HG02870 (cell line): ENCODE data around the gene MAGI2.

ENCODE experiments used
- ATAC-seq: cut with Tn5 transposase; IDR thresholded peaks from one replicate; pipeline ENCODE4 v1.9.1; 2021; ENCODE audit warnings: mild to moderate bottlenecking, moderate library complexity; ENCODE audit not compliant: unreplicated experiment

Gene MAGI2

GRCh38 chr7:79308192-79308591, 145.3 kb downstream of the MAGI2 start:
- no peak for ATAC-seq

DNA sequence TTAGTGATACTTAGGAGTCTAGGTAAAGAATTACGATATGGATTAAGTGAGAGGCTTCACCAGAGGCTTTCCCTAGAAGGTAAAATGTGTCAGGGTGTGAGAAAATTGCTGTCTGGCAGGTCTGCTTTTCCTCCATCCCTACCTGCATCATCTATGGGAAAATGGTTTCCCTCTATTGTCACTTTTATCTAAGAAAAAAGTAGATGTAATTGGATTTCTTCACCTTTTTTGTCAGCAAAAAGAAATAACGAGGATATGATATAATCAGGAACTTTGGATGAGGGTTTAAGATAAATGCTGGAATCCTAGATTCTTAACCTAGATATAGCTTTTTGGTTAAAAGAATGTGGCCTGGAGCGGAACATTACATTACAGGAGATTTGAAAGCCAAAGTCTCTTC, 146.1 kb downstream of the MAGI2 start:
- no peak for ATAC-seq

GRCh38 chr7:79304711-79305110, 148.8 kb downstream of the MAGI2 start:
- no peak for ATAC-seq

GRCh38 chr7:79302293-79302692, 151.2 kb downstream of the MAGI2 start:
- no peak for ATAC-seq

DNA sequence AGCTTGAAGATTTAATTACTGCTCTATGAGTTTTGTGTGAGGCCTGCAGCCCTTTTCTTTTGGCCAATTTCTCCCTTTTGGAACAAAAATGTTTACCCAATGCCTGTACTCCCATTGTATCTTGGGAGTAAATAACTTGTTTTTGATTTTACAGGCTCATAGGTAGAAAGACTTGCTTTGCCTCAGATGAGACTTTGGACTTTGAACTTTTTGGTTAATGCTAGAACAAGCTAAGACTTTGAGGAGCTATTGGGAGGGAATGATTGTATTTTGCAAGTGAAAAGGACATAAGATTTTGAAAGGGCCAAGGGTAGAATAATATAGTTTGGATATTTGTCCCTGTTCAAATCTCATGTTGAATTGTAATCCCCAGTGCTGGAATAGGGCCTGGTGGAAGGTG, 152.0 kb downstream of the MAGI2 start:
- ATAC-seq: no peak

DNA sequence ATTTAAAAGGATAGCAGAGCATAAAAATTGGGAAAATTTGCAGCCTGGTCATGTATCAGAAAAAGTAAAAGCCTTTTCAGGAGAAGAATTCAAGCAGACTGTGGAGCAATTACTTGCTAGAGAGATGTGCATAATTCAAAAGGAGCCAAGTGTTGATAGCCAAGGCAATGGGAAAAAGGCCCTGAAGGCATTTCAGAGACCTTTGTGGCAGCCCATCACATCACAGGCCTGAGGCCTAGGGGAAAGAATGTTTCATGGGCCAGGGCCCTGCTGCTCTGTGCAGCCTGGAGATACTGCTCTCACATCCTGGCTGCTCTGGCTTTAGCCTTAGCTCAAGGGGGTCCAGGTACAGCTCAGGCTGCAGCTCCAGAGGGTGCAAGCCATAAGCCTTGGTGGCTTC, 152.9 kb downstream of the MAGI2 start:
- no peak for ATAC-seq

DNA sequence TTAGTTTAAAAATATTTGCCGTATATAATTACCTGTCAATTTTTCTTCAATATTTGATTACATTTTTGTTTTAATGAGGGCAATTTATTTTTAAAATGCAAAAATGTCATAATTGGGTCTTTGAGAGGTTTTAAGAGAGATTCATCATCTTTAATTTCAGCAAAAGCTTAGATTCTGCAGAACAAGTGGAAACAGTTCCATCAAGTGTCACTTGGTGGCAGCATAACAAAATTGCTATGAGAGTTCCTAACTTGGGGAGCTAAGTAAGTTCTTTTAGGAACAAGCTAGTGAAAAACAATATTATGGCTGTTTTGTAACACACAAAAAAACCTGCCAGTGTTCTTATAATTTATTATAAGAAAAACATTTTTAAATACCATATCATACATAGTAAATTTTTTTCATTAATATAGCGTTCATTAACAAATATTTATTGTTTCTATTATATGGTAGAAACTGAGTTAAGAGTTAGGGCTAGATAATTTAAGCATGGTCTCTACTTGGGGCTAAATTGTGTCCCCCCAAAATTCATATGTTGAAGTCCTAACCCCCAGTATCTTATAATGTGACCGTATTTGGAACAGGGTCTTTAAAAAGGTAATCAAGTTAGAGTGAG, 155.2 kb downstream of the MAGI2 start:
- peak; percentile 52 for ATAC-seq

DNA sequence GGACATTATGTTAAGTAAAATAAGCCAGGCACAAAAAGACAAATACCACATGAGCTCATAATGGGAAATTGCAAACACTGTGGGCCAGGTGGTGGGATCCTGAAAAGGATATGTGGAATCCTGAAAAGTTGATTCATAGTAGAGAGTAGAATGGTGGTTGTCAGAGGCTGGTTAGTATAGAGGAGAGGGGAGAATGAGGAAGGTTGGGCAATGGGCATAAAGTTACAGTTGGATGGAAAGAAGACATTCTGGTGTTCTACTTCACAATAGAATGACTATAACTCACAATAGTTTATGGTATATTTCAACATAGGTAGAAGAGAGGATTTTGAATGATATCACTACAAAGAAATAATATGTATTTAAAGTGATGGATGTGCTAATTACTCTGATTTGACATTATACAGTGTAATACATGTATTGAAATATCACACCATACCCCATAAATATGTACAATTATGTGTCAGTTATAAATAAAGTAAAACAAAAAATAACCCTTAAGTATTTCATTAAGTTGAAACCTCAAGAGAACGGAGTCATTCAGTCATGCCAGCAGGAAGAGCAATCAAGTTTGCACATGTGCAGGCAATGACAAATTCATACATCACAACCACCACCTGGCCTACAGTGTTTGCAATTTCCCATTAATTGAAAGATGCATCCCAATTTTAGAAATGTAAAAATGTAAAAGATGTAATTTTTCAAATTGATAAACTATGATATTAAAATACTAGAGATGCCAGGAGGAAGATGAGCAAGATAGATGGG, 156.7 kb downstream of the MAGI2 start:
- no peak for ATAC-seq

- no peak for ATAC-seq
These were observed 159.8 kb downstream of the MAGI2 start for GRCh38 chr7:79293655-79294142.

DNA sequence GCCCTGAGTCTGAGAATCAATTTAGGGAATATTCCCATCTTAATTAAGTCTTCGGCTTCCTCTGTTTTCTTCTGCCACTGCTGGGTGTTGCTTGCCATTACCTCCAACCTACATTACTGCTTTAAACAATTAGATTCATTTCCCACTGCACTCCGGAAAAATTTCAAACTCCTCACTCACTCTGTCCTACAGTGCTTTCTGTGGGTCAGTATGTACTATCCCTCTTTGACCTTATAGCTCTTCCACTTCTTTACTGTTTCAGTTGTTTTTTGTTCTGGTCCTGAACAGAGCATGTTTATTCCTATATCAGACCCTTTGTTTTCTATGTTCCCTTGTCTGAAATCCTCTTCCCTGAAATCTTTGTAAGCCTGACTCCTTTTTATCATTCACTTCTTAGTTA, 160.6 kb downstream of the MAGI2 start:
- no peak for ATAC-seq

GRCh38 chr7:79291498-79291865, 162.0 kb downstream of the MAGI2 start:
- no peak for ATAC-seq

DNA sequence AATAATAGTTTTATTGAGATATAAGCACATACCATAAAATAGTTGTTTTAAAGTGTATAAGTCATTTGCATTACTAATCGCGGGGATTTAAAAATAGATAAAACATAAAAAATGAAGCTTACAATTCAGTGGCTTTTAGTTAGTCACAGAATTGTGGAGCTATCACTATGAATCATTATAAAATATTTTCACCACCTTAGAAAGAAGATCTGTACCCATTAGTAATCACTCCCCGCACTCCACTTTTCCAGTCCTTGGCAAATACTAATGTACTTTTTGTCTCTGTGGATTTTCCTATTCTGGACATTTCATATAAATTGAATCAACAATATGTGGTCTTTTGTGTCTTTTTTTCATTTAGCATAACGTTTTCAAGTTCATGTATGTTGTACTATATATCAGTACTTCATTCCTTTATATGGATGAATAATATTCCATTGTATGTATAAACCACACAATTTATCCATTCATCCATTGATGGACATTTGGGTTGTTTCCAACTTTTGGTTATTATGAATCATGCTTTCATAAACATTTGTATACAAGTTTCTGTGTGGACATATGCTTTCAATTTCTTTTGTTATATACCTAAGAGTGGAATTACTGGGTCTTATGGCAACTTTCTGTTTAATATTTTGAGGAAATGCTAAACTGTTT, 162.5 kb downstream of the MAGI2 start:
- no peak for ATAC-seq

GRCh38 chr7:79290398-79290797, 163.1 kb downstream of the MAGI2 start:
- no peak for ATAC-seq

DNA sequence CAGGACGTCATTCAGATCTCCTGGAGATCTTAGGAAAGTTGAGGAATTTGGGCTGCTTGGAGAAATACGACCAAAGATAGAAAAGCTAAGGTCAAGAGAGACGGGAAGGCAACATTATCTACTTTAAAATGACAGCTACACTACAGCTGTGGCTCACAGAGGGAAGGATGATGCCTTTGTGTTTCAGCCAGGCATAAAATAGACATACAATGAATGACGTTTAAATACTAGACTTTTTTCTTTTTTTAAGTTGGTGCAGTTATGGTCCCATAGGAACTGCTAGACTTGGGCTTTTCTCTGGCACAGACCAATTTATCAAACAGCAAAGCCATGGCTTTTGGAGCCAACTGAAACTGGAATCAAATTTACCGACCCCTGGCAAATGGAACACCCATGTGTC, 164.8 kb downstream of the MAGI2 start:
- ATAC-seq: no peak

DNA sequence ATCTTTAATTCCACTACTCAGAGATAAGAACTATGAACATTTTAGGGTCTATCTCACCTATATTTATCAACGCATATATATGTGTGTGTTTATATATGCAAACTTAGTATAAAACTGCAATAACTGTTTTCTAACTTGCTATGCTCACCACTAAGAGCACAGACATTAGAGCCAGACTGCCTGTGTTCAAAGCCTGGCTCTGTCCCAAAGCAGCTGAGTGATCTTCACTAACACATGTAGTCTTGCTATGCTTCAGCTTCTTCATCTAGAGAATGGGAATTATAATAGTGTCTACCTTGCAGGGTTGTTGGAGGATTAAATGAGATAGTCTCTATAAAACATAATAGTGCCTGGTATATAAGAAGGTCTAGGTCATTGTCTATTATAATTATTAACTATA, 165.5 kb downstream of the MAGI2 start:
- ATAC-seq: no peak

DNA sequence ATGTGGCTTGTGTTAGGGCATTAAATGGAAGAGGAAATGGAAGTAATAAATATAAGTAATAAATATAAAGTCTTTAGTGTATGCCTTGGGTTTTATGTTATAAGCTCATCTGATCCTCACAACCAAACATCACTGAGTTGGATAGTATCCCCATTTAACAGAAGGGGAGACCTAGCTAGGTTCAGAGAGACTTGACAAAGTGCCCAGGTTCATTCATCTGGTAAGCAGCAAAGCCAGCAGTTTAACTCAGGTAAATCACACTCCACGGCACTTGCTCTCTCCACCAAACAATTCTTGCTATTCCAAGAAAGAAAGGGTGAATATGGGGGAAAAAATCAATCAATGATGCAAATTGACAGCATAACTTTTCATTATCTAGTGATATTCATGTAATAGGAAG, 167.3 kb downstream of the MAGI2 start:
- no peak for ATAC-seq

GRCh38 chr7:79285756-79286155, 167.7 kb downstream of the MAGI2 start:
- ATAC-seq: no peak

GRCh38 chr7:79284211-79284610, 169.3 kb downstream of the MAGI2 start:
- ATAC-seq: no peak

DNA sequence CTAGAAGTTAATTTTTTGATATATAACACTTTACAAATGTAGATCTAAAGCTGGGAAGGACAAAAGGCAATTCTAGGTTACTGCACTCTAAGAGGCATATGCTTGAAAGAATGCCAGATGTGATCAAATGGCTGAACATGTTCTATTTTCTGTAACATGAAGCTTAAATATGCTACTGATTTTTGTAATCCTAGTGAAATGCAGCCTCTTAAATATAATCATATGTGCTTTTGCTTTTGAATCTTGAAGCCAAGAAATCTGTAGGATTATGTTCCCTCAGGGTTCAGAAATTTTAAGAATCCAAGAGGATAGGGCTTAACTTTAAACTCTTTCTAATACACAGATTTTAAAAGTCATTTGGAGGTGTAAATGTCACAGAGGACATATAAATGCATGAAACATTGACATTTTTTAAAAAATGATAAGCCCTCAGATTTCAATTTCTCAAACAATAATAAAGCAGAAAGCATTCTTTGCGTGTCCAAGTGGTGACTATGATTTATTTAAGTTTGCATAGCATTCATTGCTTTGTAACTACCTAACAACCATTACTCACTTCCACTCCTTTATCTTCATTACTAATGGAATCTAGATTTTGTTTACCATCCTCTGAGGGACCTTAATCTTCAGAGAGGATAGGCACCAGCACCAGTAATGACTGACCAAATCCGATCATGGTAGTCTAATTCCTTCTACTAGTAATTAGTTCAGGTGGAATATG, 170.4 kb downstream of the MAGI2 start:
- ATAC-seq: no peak

- no peak for ATAC-seq
These were observed 171.3 kb downstream of the MAGI2 start for GRCh38 chr7:79282070-79282694.

- no peak for ATAC-seq
These were observed 172.0 kb downstream of the MAGI2 start for GRCh38 chr7:79281426-79281825.
